Sciatic nerve (tissue), 2 donors: ENCODE data around the gene AP3M1. TPM values are rescaled to one million over a fixed set of nuclear protein-coding genes. Genes with fewer than 3 reads are reported as not detected.

Experiments used
- ATAC-seq: fragments of 200-7000 bp; cut with Tn5 transposase; one replicate; pipeline ENCODE4 v1.9.1; 2020; ENCODE audit warnings: mild to moderate bottlenecking, moderate library complexity
- DNase-seq: peaks from one replicate; pipeline ENCODE4 v3.0.0-alpha.2; 2020; ENCODE audit warnings: low spot score
- intact Hi-C: fragments of 100-400 bp; cut with DNase I; formaldehyde crosslinking; loops from one replicate; pipeline ENCODE4 v1.14.2; 2022
- total RNA-seq: library from RNA; stranded (reverse); fragmentation: NEBNext Ultra II Directional; extraction: Animal tissue kit (Norgen Biotek cat#: 25700); gene quantifications from one replicate; pipeline ENCODE4 v1.2.1, GENCODE V29; 2021
- donor health status: DM: no; HTN: no; CAD: no.
- donor health status: DM: no; HTN: no; CAD: no.

Gene AP3M1
- total RNA-seq, 1 donor from 2014 or later, result 27.2 TPM

GRCh38 chr10:74086317-74086716 is 64.3 kb downstream of the AP3M1 start:
- ATAC-seq, result peak; percentile 23
- no peak for DNase-seq
- intact Hi-C loops, result no loop called here

GRCh38 chr10:74084955-74085354 is 65.7 kb downstream of the AP3M1 start:
- no peak for ATAC-seq
- no peak for DNase-seq
- intact Hi-C loops, result no loop called here

- ATAC-seq (no peak), DNase-seq (no peak)
- intact Hi-C loops, result no loop called here
These were observed 67.3 kb downstream of the AP3M1 start for GRCh38 chr10:74083304-74083703.

GRCh38 chr10:74081941-74082718 is 68.5 kb downstream of the AP3M1 start:
- DNase-seq (no peak), ATAC-seq (peak; percentile 41)
- intact Hi-C loops, result no loop called here

GRCh38 chr10:74081192-74081803 is 69.3 kb downstream of the AP3M1 start:
- DNase-seq, result no peak
- intact Hi-C loops, result no loop called here
- ATAC-seq, result peak; percentile 89

GRCh38 chr10:74079936-74080590 is 70.6 kb downstream of the AP3M1 start:
- no peak for ATAC-seq
- intact Hi-C loops, result loop anchor here (10.0 kb wide), 1 partner anchor 195 kb away; no protein-coding TSS in a partner anchor
- DNase-seq, result no peak

GRCh38 chr10:74079028-74079935 is 71.3 kb downstream of the AP3M1 start:
- no peak for DNase-seq
- intact Hi-C loops, result loop anchor here (10.0 kb wide), 1 partner anchor 194 kb away; no protein-coding TSS in a partner anchor

GRCh38 chr10:74078037-74078436 is 72.6 kb downstream of the AP3M1 start:
- ATAC-seq (no peak), DNase-seq (no peak)
- intact Hi-C loops, result loop anchor here (10.0 kb wide), 1 partner anchor 193 kb away; no protein-coding TSS in a partner anchor

More at GRCh38 chr10:74079028-74079935, 71.3 kb downstream of the AP3M1 start:
- no peak for ATAC-seq

GRCh38 chr10:74077416-74077815 is 73.2 kb downstream of the AP3M1 start:
- ATAC-seq, result no peak
- intact Hi-C loops, result loop anchor here (10.0 kb wide), 1 partner anchor 193 kb away; no protein-coding TSS in a partner anchor
- DNase-seq, result no peak

- DNase-seq, result no peak
- ATAC-seq, result no peak
- intact Hi-C loops, result loop anchor here (10.0 kb wide), 1 partner anchor 192 kb away; no protein-coding TSS in a partner anchor
These were observed 73.7 kb downstream of the AP3M1 start for GRCh38 chr10:74076961-74077360.

GRCh38 chr10:74075906-74076305 is 74.7 kb downstream of the AP3M1 start:
- intact Hi-C loops, result loop anchor here (10.0 kb wide), 1 partner anchor 191 kb away; no protein-coding TSS in a partner anchor
- DNase-seq, result no peak
- ATAC-seq, result no peak

- no peak for DNase-seq
These were observed 78.1 kb downstream of the AP3M1 start for GRCh38 chr10:74072503-74072902.

GRCh38 chr10:74071157-74071556 is 79.5 kb downstream of the AP3M1 start:
- DNase-seq (no peak), ATAC-seq (peak; percentile 79)
- intact Hi-C loops, result loop anchor here (10.0 kb wide), 1 partner anchor 186 kb away; no protein-coding TSS in a partner anchor

More at GRCh38 chr10:74072503-74072902, 78.1 kb downstream of the AP3M1 start:
- no peak for ATAC-seq
- intact Hi-C loops, result loop anchor here (10.0 kb wide), 1 partner anchor 188 kb away; no protein-coding TSS in a partner anchor

Other genes starting within 250 kb of the AP3M1 start
- 15.6 TPM for gene PLAU, start 239.7 kb downstream of the AP3M1 start, total RNA-seq
- 165 TPM for gene VCL, start 152.7 kb downstream of the AP3M1 start, total RNA-seq
- gene ADK, start 393 bp upstream of the AP3M1 start, total RNA-seq, result 32.5 TPM